Measurements from ENCODE around the gene RAMP3.

DNA sequence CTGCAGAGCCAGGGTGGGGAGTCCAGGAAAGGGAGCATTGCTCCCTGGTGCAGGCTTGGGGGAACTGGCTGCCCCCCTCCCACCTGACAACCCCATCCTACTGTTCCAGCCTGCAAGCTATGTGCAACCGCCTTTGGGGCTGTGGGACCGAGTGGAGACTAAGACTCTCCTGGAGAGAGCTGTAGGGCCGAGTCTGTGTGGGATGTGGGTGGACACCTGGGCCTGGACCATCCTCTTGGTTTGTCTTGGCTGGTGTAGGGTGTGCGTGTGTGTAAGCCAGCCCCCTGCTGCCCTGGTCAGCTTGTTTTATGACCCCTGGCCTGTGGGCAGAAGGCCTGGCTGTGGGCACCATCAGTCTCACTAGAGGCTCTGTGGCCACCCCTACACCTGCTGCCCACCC is 1.6 kb upstream of the RAMP3 start:
- TF ChIP-seq, protein P1, sequence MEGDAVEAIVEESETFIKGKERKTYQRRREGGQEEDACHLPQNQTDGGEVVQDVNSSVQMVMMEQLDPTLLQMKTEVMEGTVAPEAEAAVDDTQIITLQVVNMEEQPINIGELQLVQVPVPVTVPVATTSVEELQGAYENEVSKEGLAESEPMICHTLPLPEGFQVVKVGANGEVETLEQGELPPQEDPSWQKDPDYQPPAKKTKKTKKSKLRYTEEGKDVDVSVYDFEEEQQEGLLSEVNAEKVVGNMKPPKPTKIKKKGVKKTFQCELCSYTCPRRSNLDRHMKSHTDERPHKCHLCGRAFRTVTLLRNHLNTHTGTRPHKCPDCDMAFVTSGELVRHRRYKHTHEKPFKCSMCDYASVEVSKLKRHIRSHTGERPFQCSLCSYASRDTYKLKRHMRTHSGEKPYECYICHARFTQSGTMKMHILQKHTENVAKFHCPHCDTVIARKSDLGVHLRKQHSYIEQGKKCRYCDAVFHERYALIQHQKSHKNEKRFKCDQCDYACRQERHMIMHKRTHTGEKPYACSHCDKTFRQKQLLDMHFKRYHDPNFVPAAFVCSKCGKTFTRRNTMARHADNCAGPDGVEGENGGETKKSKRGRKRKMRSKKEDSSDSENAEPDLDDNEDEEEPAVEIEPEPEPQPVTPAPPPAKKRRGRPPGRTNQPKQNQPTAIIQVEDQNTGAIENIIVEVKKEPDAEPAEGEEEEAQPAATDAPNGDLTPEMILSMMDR (conservative IDR thresholded peaks at IDR 0.05; ENCODE audit: low read depth, low read length) = no peak
- no peak for TF ChIP-seq EZH2 (IDR thresholded peaks at IDR 0.05; ENCODE audit: borderline replicate concordance, low read depth, low read length, poor library complexity, severe bottlenecking)
